Kidney (tissue), 14 donors: ENCODE measurements around the gene SPTBN1. TPM values are rescaled to one million over a fixed set of nuclear protein-coding genes. Genes with fewer than 3 reads are reported as not detected.

Experiments used
- DNase-seq, 5 donors: peaks; one replicate each; pipeline ENCODE4 v3.0.0-alpha.2; 2013 to 2020
- FAIRE-seq: peaks from 2 replicates; lab custom pipeline; 2012; peaks lifted over from hg19 to GRCh38; lab: Jason Lieb, UNC
- H3K27ac ChIP-seq, 2 donors: one replicate each; pipeline ENCODE4 v1.7.0; 2013; ENCODE audit warnings: low read depth in 2 of 2, low read length in 2 of 2, inconsistent platforms in 1 of 2
- H3K27me3 ChIP-seq: one replicate; pipeline ENCODE4 v1.7.1; 2013; ENCODE audit warnings: low read length, inconsistent platforms; ENCODE audit not compliant: control insufficient read depth, insufficient read depth
- H3K36me3 ChIP-seq, 3 donors: one replicate each; pipeline versions ENCODE4 v1.7.0 to v1.7.1; 2013; ENCODE audit warnings: low read length in 3 of 3, control low read depth in 1 of 3, inconsistent platforms in 1 of 3; ENCODE audit not compliant: insufficient read depth in 3 of 3, control insufficient read depth in 2 of 3
- H3K4me1 ChIP-seq, 3 donors: one replicate each; pipeline versions ENCODE4 v1.7.0 to v1.7.1; 2013; ENCODE audit warnings: low read length in 3 of 3, inconsistent platforms in 1 of 3, low read depth in 1 of 3; ENCODE audit not compliant: control insufficient read depth in 2 of 3, insufficient read depth in 2 of 3
- H3K4me3 ChIP-seq, 3 donors: one replicate each; pipeline versions ENCODE4 v1.7.0 to v1.8.1; 2013; ENCODE audit warnings: low read length in 3 of 3, control low read depth in 1 of 3, inconsistent platforms in 1 of 3
- H3K9ac ChIP-seq, 3 donors: one replicate each; pipeline versions ENCODE4 v1.7.0 to v1.7.1; 2013; ENCODE audit warnings: low read length in 3 of 3, control low read depth in 1 of 3, inconsistent platforms in 1 of 3
- H3K9me3 ChIP-seq, 3 donors: one replicate each; pipeline versions ENCODE4 v1.7.0 to v1.7.1; 2013; ENCODE audit warnings: low read length in 3 of 3, control low read depth in 1 of 3, inconsistent platforms in 1 of 3; ENCODE audit not compliant: control insufficient read depth in 2 of 3, insufficient read depth in 1 of 3
- CTCF ChIP-seq: IDR thresholded peaks from 3 replicates; pipeline ENCODE4 v1.5.1; 2012; ENCODE audit warnings: mild to moderate bottlenecking, moderate library complexity, borderline replicate concordance; ENCODE audit not compliant: insufficient read depth; ENCODE audit errors: extremely low read depth
- intact Hi-C: fragments of 100-400 bp; cut with DNase I; formaldehyde crosslinking; loops from one replicate; pipeline ENCODE4 v1.11.1; 2022
- polyA plus RNA-seq: library from polyadenylated mRNA; stranded (reverse); fragments of 350-450 nt; fragmentation: Illumina TruSeq; extraction: RNeasy Lipid Tissue Mini Kit (QIAGEN cat#74804); gene quantifications from one replicate; pipeline ENCODE4 v1.2.3, GENCODE V29; 2014; ENCODE audit warnings: low read depth, low replicate concordance; ENCODE audit not compliant: insufficient read depth
- total RNA-seq: library from RNA; stranded (reverse); fragmentation: NEBNext Ultra II Directional; extraction: Animal tissue kit (Norgen Biotek cat#: 25700); gene quantifications from one replicate; pipeline ENCODE4 v1.2.1, GENCODE V29; 2021
- donor health status: control.
- donor health status: control.
- donor health status: control.
- donor health status: control.
- donor health status: control.
- donor health status: DM: yes; HTN: yes; CAD: no.
- donor health status: Normal renal cell carcinoma (clear cell type).

The SPTBN1 gene
- total and polyA plus RNA-seq, 2 donors from 2014 or later: 93.2 to 313 TPM

GRCh38 chr2:54471221-54471711, 15.1 kb downstream of the SPTBN1 start:
- no peaks in the 10 kb centered on the region for H3K27me3 ChIP-seq

GRCh38 chr2:54473851-54474250, 17.7 kb downstream of the SPTBN1 start:
- H3K4me1 ChIP-seq: peaks cover 0 to 19% (median 16%) of the 10 kb centered on the region in 3 donors
- H3K27ac ChIP-seq: no peak overlapping the region

More at GRCh38 chr2:54471221-54471711, 15.1 kb downstream of the SPTBN1 start:
- no peaks in the 10 kb centered on the region for H3K36me3 ChIP-seq
- TF ChIP-seq CTCF: no peak
- H3K27ac ChIP-seq: no peak overlapping the region
- H3K9me3 ChIP-seq: no peaks in the 10 kb centered on the region
- no peak for FAIRE-seq
- H3K9ac ChIP-seq: no peak overlapping the region
- peak in 4 of 5 donors; percentile 34 to 88 (median 62) for DNase-seq
- H3K4me1 ChIP-seq: peaks cover 0 to 10% (median 10%) of the 10 kb centered on the region in 3 donors
- no peak overlapping the region for H3K4me3 ChIP-seq
- intact Hi-C loops: no loop called here

GRCh38 chr2:54475285-54475684, 19.2 kb downstream of the SPTBN1 start:
- FAIRE-seq (no peak), DNase-seq (no peak)
- no peak for TF ChIP-seq CTCF
- H3K27me3 ChIP-seq: no peaks in the 10 kb centered on the region
- no peak overlapping the region for H3K4me3 ChIP-seq
- peaks cover 0 to 25% (median 20%) of the 10 kb centered on the region in 3 donors for H3K4me1 ChIP-seq
- H3K9ac ChIP-seq: no peak overlapping the region
- intact Hi-C loops: no loop called here
- no peaks in the 10 kb centered on the region for H3K36me3 ChIP-seq
- H3K9me3 ChIP-seq: no peaks in the 10 kb centered on the region
- H3K27ac ChIP-seq: no peak overlapping the region

More at GRCh38 chr2:54473851-54474250, 17.7 kb downstream of the SPTBN1 start:
- H3K4me3 ChIP-seq: no peak overlapping the region
- H3K27me3 ChIP-seq: no peaks in the 10 kb centered on the region
- FAIRE-seq (no peak), DNase-seq (no peak)
- intact Hi-C loops: no loop called here
- H3K9ac ChIP-seq: no peak overlapping the region
- no peaks in the 10 kb centered on the region for H3K9me3 ChIP-seq
- no peak for TF ChIP-seq CTCF
- no peaks in the 10 kb centered on the region for H3K36me3 ChIP-seq

GRCh38 chr2:54475919-54476318, 19.8 kb downstream of the SPTBN1 start:
- TF ChIP-seq CTCF: no peak
- Histone ChIP-seq H3K36me3 (no peaks in the 10 kb centered on the region), H3K9me3 (no peaks in the 10 kb centered on the region), H3K4me1 (peaks cover 0 to 30% (median 20%) of the 10 kb centered on the region in 3 donors), H3K4me3 (no peak overlapping the region), H3K27me3 (no peaks in the 10 kb centered on the region), H3K27ac (no peak overlapping the region), H3K9ac (no peak overlapping the region)
- FAIRE-seq (no peak), DNase-seq (no peak)
- intact Hi-C loops: no loop called here
